GM19463 (cell line): Measurements from ENCODE around the gene ARPC5L.
"Not testable (repeated sequence)": the region's sequence is repeated elsewhere in the genome, so short reads cannot be mapped to it uniquely, and the experiment has no call there.

ENCODE experiments used
- ATAC-seq: cut with Tn5 transposase; IDR thresholded peaks from one replicate; pipeline ENCODE4 v1.9.1; 2021; ENCODE audit warnings: mild to moderate bottlenecking, moderate library complexity; ENCODE audit not compliant: unreplicated experiment

Gene ARPC5L

GRCh38 chr9:124887832-124888231, 25.9 kb downstream of the ARPC5L start:
- no peak for ATAC-seq

GRCh38 chr9:124889006-124889405, 27.1 kb downstream of the ARPC5L start:
- ATAC-seq: no peak

- no peak for ATAC-seq
Observed at GRCh38 chr9:124890179-124890578, 28.2 kb downstream of the ARPC5L start.

GRCh38 chr9:124894035-124894740, 32.3 kb downstream of the ARPC5L start:
- ATAC-seq: no peak

GRCh38 chr9:124894741-124895170, 32.8 kb downstream of the ARPC5L start:
- no peak for ATAC-seq

- ATAC-seq: no peak
Observed at GRCh38 chr9:124897570-124898460, 35.9 kb downstream of the ARPC5L start.

- no peak for ATAC-seq
Observed at GRCh38 chr9:124899845-124900244, 37.9 kb downstream of the ARPC5L start.

GRCh38 chr9:124906966-124907365, 45.0 kb downstream of the ARPC5L start:
- ATAC-seq: no peak

GRCh38 chr9:124908098-124908497, 46.2 kb downstream of the ARPC5L start:
- no peak for ATAC-seq

- no peak for ATAC-seq
Observed at GRCh38 chr9:124911766-124912165, 49.8 kb downstream of the ARPC5L start.

- no peak for ATAC-seq
Observed at GRCh38 chr9:124913378-124913777, 51.4 kb downstream of the ARPC5L start.

GRCh38 chr9:124914753-124915405, 52.9 kb downstream of the ARPC5L start:
- ATAC-seq: no peak

GRCh38 chr9:124920394-124920793, 58.5 kb downstream of the ARPC5L start:
- not testable (repeated sequence) for ATAC-seq
